Breast epithelium (tissue), 3 donors: Measurements from ENCODE around the gene GIGYF2.

Experiments
- CTCF ChIP-seq, 3 donors: fragments of 450-650 bp; IDR thresholded peaks; one replicate each; pipeline ENCODE4 v1.5.1; 2016 to 2017; ENCODE audit warnings: antibody characterized with exemption in 3 of 3, mild to moderate bottlenecking in 3 of 3, moderate library complexity in 3 of 3
- POLR2A ChIP-seq: fragments of 450-650 bp; IDR thresholded peaks from one replicate; pipeline ENCODE4 v1.6.1; 2016; ENCODE audit warnings: antibody characterized with exemption, mild to moderate bottlenecking, moderate library complexity
- POLR2AphosphoS5 ChIP-seq, 3 donors: sonication (generic); formaldehyde crosslinking; IDR thresholded peaks; one replicate each; pipeline ENCODE4 v1.6.1; 2017; ENCODE audit warnings: antibody characterized with exemption in 3 of 3

GRCh38 chr2:232666051-232666805 is 30.9 kb upstream of the GIGYF2 start:
- no peak for TF ChIP-seq CTCF (IDR thresholded peaks at IDR 0.05)
- no peak for TF ChIP-seq POLR2A
- no peak for TF ChIP-seq POLR2AphosphoS5 (IDR thresholded peaks at IDR 0.05)
